GM12878 (cell line): ENCODE data around the gene BMP2K. TPM values are rescaled to one million over a fixed set of nuclear protein-coding genes. Genes with fewer than 3 reads are reported as not detected.

Experiments
- CBX3 ChIP-seq: fragments of 200-600 bp; sonication (generic); IDR thresholded peaks from 2 replicates; pipeline ENCODE4 v1.6.1; 2016; ENCODE audit warnings: low read depth, borderline replicate concordance
- CHD4 ChIP-seq: fragments of 200-600 bp; sonication (generic); IDR thresholded peaks from 2 replicates; pipeline ENCODE4 v1.6.1; 2016; ENCODE audit warnings: mild to moderate bottlenecking
- CREB1 ChIP-seq: IDR thresholded peaks from 2 replicates; pipeline ENCODE4 v1.6.1; 2012; ENCODE audit warnings: low read depth, mild to moderate bottlenecking, inconsistent platforms
- E2F8 ChIP-seq: fragments of 450-650 bp; IDR thresholded peaks from 2 replicates; pipeline ENCODE4 v1.6.1; 2018; ENCODE audit warnings: mild to moderate bottlenecking, low read depth, moderate library complexity; ENCODE audit not compliant: partially characterized antibody
- JUND ChIP-seq: IDR thresholded peaks from 2 replicates; pipeline ENCODE4 v1.6.1; 2012; ENCODE audit warnings: low read depth, mild to moderate bottlenecking, low read length, improper control_type of control experiment, moderate library complexity
- KDM1A ChIP-seq: fragments of 200-600 bp; sonication (generic); IDR thresholded peaks from 2 replicates; pipeline ENCODE4 v1.6.1; 2016; ENCODE audit warnings: borderline replicate concordance
- KLF5 ChIP-seq: fragments of 450-650 bp; IDR thresholded peaks from 2 replicates; pipeline ENCODE4 v1.6.1; 2014; ENCODE audit warnings: mild to moderate bottlenecking; ENCODE audit not compliant: partially characterized antibody
- NRF1 ChIP-seq: conservative IDR thresholded peaks from 2 replicates; pipeline ENCODE4 v1.6.1; 2011; ENCODE audit warnings: mild to moderate bottlenecking, low read depth, low read length, improper control_type of control experiment
- PBX3 ChIP-seq: IDR thresholded peaks from 2 replicates; pipeline ENCODE4 v1.6.1; 2011; ENCODE audit warnings: mild to moderate bottlenecking, low read depth, low read length, moderate library complexity; ENCODE audit not compliant: insufficient replicate concordance
- POLR2A ChIP-seq: IDR thresholded peaks from 2 replicates; pipeline ENCODE4 v1.6.1; 2011; ENCODE audit warnings: low read depth, mild to moderate bottlenecking, low read length
- POU2F2 ChIP-seq: IDR thresholded peaks from 3 replicates; pipeline ENCODE4 v1.6.1; 2011; ENCODE audit warnings: low read depth, mild to moderate bottlenecking, low read length, borderline replicate concordance
- SMAD1 ChIP-seq: fragments of 450-650 bp; IDR thresholded peaks from 2 replicates; pipeline ENCODE4 v1.6.1; 2018; ENCODE audit warnings: mild to moderate bottlenecking, low read depth; ENCODE audit not compliant: partially characterized antibody
- SMARCA5 ChIP-seq: fragments of 450-650 bp; IDR thresholded peaks from 2 replicates; pipeline ENCODE4 v1.6.1; 2017; ENCODE audit warnings: mild to moderate bottlenecking
- SREBF1 ChIP-seq: IDR thresholded peaks from 2 replicates; pipeline ENCODE4 v1.6.1; 2012; ENCODE audit warnings: mild to moderate bottlenecking, low read length
- SUZ12 ChIP-seq: fragments of 200-600 bp; sonication (generic); IDR thresholded peaks from one replicate; pipeline ENCODE4 v1.6.1; 2018; ENCODE audit warnings: antibody characterized with exemption, mild to moderate bottlenecking; ENCODE audit not compliant: unreplicated experiment
- TBL1XR1 ChIP-seq: IDR thresholded peaks from 2 replicates; pipeline ENCODE4 v1.6.1; 2012; ENCODE audit warnings: low read depth, low read length, improper control_type of control experiment
- ZNF687 ChIP-seq: fragments of 450-650 bp; IDR thresholded peaks from 2 replicates; pipeline ENCODE4 v1.6.1; 2017; ENCODE audit warnings: mild to moderate bottlenecking, moderate library complexity
- ZZZ3 ChIP-seq: IDR thresholded peaks from 2 replicates; pipeline ENCODE4 v1.6.1; 2011; ENCODE audit warnings: low read depth; ENCODE audit not compliant: control insufficient read depth, insufficient read length
- polyA plus RNA-seq, 11 experiments: library from polyadenylated mRNA; depleted of rRNA in 4 of 11; unstranded in 6 of 11; stranded (reverse) in 5 of 11; fragments of >200 nt; fragmentation: Nextera tagmentation in 4 of 11; fragmentation: Illumina TruSeq in 1 of 11; extraction: Ambion mirVana in 4 of 11; extraction: Trizol in 1 of 11; gene quantifications; 1 replicate in 1 of 11; 2 replicates in 10 of 11; pipeline versions ENCODE4 v1.2.1 to v1.2.3, GENCODE V29; 2011 to 2016; ENCODE audit warnings: inconsistent platforms in 2 of 11, missing spikeins in 2 of 11, low read depth in 1 of 11
- total RNA-seq, 4 experiments: library from RNA; depleted of rRNA in 3 of 4; stranded (reverse); fragments of >200 nt in 3 of 4; fragmentation: Illumina TruSeq in 1 of 4; extraction: Trizol in 1 of 4; gene quantifications; 2 replicates each; pipeline versions ENCODE4 v1.2.1 to v1.2.3, GENCODE V29; 2013 to 2021

BMP2K gene
- total and polyA plus RNA-seq, 10 of the 15 experiments (the other 5 are each of a cell fraction or from before 2014, with no cell fraction given): 3.3 to 84.6 (median 24.8) TPM

GRCh38 chr4:78938868-78939666 is 162.9 kb downstream of the BMP2K start, which contains the start of gene PAQR3 (continued):
- TF ChIP-seq SREBF1 (no peak), ZZZ3 (no peak), JUND (0 out of 2 replicates have a peak, but pooled peaks have one; percentile 24), SUZ12 (no peak), PBX3 (no peak), NRF1 (peak; percentile 33; the same call in 1 of the 2 replicates), SMAD1 (no peak), E2F8 (no peak), POLR2A (peak; percentile 88), TBL1XR1 (no peak), CBX3 (no peak), SMARCA5 (peak; percentile 92), POU2F2 (peak; percentile 57; the same call in 2 of the 3 replicates), CHD4 (no peak), ZNF687 (peak; percentile 68; the same call in 1 of the 2 replicates), CREB1 (peak; percentile 84), KLF5 (no peak), KDM1A (no peak)
